ENCODE results near the gene CCL8.

DNA sequence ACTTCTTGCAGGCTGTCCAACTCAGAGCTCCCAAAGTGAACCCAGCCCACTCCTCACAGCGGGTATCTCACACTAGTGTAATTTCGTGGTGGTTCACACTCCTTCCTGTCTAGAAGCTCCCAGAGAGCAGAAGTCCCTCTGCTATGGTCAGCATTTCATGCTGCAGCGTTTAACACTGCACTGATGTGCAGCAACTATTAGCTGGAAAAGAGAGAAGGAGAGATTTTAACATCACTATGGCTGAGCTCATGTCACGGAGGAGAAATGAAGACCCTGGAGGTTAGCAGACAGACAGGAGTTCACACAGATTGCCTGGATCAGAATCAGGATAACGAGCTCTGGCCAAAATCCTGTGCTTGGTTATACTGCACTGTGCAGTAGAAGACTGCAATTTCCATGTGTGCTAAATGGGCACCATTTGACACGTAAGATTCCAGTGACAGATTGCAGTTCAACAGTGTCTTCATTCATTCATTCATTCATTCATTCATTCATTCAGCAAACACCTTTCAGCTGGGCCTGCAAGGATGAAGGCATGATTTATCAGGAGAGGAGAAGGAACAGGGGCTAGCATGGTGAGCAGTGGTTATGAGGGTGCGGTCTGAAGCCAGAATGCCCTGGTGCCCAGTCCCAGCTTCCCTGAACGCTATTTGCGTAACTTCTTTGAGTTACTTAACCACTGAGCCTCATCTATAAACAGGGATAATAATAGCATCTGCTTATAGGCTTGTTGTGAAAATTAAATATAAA, 49.1 kb downstream of the CCL8 start:
- TF ChIP-seq POLR2A (IDR thresholded peaks at IDR 0.05): no peak
- TF ChIP-seq POLR2AphosphoS5 (IDR thresholded peaks at IDR 0.05): no peak
- TF ChIP-seq EP300 (IDR thresholded peaks at IDR 0.05): no peak
